NCI-H1105 treated with DMSO at 0.1 percent for 48 hours (cell line): ENCODE data around the gene RBM39.
"Not testable (repeated sequence)": the region's sequence is repeated elsewhere in the genome, so short reads cannot be mapped to it uniquely, and the experiment has no call there.

ENCODE experiments used
- DNase-seq: peaks from one replicate; lab custom pipeline; 2025; lab: John Stamatoyannopoulos, UW

Gene RBM39

GRCh38 chr20:35756404-35756803, 14.3 kb upstream of the RBM39 start:
- DNase-seq, result no peak

- no peak for DNase-seq
Measured at GRCh38 chr20:35750611-35751010, 8.6 kb upstream of the RBM39 start.

- not testable (repeated sequence) for DNase-seq
Measured at GRCh38 chr20:35744492-35744841, 2.4 kb upstream of the RBM39 start.

- DNase-seq, result no peak
Measured at GRCh38 chr20:35743693-35744491, 1.8 kb upstream of the RBM39 start.

GRCh38 chr20:35742741-35743523, 872 bp upstream of the RBM39 start:
- DNase-seq, result peak; percentile 42

- DNase-seq, result no peak
Measured at GRCh38 chr20:35739294-35740163, 2.5 kb downstream of the RBM39 start.

- DNase-seq, result no peak
Measured at GRCh38 chr20:35738410-35739179, 3.5 kb downstream of the RBM39 start.

- DNase-seq, result no peak
Measured at GRCh38 chr20:35737865-35738333, 4.2 kb downstream of the RBM39 start.

GRCh38 chr20:35735826-35736470, 6.1 kb downstream of the RBM39 start:
- DNase-seq, result no peak

- DNase-seq, result no peak
Measured at GRCh38 chr20:35734777-35735649, 7.0 kb downstream of the RBM39 start.

- no peak for DNase-seq
Measured at GRCh38 chr20:35734374-35734773, 7.7 kb downstream of the RBM39 start.

- DNase-seq, result no peak
Measured at GRCh38 chr20:35732644-35732982, 9.4 kb downstream of the RBM39 start.

- DNase-seq, result no peak
Measured at GRCh38 chr20:35731862-35732643, 10.0 kb downstream of the RBM39 start.

GRCh38 chr20:35731469-35731788, 10.6 kb downstream of the RBM39 start:
- no peak for DNase-seq

- no peak for DNase-seq
Measured at GRCh38 chr20:35730583-35731468, 11.2 kb downstream of the RBM39 start.

- DNase-seq, result no peak
Measured at GRCh38 chr20:35729836-35730582, 12.1 kb downstream of the RBM39 start.

- no peak for DNase-seq
Measured at GRCh38 chr20:35729283-35729807, 12.7 kb downstream of the RBM39 start.
